HG03571 (cell line): ENCODE measurements around the gene LCN15.
A peak's percentile ranks its signal among the peaks of the same experiment; 100 is the strongest.
"Not testable (repeated sequence)": the region's sequence is repeated elsewhere in the genome, so short reads cannot be mapped to it uniquely, and the experiment has no call there.

ENCODE experiments used
- ATAC-seq: cut with Tn5 transposase; IDR thresholded peaks from one replicate; pipeline ENCODE4 v1.9.1; 2021; ENCODE audit not compliant: unreplicated experiment

The LCN15 gene

DNA sequence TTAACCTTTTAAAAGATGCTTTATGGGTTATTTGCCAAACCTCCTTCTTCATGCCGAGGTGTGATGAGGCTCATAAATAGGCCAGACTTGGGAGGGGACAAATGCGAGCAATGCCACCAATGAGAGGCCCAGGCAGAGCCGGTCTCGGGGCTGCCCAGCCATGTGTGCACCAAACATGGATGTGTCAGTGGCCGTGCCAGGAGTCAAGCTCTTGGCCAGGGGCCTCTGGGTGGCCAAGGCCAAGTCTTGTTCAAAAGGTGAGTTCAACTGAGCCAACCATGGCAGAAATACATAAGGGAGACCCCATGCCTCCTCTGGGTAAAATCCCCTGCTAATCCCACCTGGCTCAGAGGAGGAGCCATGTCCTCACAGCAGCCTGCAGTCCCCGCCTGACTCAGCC, 10.9 kb upstream of the LCN15 start:
- ATAC-seq = no peak

DNA sequence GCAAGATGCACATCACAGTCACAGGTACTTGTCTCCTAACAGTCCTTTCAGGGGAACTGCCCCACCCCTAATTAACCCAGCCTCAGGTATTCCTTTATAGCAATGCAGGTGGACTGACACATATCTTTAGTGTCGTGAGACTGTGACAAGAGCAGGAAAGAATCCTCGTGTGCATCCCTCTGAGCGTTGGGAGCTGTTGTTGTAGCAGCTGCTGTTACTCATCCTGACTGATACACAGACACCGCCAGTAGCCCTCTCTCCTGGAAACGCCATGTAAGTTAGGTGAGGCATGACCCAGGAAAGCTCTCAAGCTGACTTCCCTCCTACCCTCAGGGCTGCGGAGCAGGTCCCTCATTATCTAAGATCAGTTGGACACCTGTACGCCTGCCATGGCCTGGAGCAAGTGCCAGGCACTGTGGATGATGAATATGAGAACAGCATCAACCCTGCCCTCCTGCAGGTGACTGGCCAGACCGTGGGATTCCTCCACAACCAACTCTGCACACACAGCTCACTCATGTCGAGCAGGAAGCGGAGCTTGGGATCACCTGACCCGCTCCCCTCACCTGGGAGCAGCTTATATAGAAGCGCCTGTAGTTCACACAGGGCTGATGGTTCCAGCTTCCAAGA, 10.2 kb upstream of the LCN15 start:
- ATAC-seq = no peak

DNA sequence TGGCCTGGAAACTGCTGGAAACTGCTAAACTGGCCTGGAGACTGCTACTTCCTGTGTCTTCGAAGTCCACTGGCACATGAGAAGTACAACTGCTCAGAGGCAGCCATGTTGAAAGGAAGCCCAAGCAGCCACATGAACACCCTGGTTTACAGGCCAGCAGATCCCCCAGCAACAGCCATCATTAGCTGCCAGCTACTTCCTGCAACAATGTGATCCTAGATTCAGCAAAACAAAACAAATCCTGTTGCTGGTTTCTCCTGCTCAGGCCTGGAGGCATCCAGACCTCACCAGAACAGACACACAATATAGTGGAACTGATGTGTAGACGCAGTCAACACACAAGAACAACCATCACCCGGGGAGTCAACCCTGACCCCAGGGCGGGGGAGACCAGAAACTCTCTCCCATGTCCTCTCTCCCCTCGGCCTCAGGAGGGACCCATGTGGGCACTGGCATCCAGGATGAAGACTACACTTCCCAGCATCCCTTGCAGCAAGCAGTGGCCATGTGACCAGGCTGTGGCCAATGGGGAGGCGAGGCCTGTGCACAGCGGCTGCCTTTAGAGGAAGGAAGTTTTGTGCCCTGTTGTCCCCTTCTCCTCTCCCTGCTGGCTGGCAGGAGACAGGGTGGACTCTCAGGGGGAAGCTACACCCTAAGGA, 9.2 kb upstream of the LCN15 start:
- ATAC-seq = no peak

DNA sequence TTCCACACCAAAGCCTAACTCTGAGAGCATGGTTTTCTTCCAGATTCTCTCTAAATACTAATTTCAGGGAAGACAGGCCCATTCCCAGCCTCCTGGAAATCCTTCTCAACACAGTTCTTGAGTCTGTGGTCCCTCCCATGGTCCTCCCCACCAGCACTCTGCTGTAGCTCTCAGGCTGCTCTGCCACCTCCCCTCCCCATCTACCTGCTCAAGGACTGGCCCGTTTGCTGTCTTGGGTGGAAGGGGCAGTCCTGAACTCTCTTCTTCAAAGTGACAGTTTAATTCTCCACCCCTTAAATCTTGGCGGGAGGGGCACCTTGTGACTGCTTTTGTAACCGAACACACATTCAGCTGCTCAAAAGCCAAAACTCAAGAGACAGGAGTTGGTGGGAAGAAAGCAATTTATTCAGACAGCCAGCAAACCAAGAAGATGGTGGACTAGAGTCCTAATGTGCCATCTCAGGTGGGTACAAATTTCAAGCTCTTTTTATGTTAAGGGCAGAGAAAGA, 7.6 kb upstream of the LCN15 start:
- no peak for ATAC-seq

DNA sequence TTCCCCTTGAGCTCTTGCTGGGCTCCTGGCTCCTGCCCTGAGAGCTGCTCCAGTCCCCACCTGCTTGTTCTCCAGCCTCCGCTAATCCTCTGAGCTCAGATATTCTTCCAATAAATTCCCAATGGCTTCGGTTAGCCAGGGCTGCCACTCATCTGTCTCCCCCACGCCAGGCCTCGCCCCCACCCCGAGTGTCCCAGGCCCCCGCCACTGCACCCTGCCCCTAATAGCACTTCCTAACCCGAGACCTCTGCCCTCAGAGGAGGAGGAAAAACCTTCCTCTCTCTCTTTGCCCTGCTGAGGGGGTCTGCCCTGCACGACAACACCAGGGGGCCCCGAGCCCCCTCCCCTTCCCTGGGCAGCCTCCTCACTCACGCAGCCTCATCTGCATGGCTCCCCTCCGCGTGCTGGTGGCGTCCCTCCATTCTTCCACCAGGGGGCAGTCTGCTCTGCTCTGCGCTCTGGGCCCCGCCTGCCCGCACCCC, 5.4 kb upstream of the LCN15 start:
- no peak for ATAC-seq

DNA sequence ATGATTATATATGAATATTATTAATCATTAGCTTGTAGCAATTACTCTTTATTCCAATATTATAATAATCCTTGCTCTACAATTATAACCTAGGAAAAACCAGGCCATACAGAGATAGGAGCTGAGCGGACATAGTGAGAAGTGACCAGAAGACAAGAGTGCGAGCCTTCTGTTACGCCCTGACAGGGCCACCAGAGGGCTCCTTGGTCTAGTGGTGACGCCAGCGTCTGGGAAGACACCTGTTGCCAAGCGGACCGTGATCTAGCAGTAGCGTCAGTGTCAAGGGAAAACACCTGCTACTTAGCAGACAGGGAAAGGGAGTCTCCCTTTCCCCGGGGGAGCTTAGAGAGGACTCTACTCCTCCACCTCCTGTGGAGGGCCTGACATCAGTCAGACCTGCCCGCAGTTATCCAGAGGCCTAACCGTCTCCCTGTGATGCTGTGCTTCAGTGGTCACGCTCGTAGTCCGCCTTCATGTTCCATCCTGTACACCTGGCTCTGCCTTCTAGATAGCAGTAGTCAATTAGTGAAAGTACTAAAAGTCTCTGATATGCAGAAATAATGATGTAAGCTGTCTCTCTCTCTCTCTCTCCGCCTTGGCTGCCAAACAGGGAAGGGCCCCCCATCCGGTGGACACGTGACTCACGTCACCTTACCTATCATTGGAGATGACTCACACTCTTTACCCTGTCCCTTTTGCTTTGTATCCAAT, 2.2 kb upstream of the LCN15 start:
- ATAC-seq = not testable (repeated sequence)

DNA sequence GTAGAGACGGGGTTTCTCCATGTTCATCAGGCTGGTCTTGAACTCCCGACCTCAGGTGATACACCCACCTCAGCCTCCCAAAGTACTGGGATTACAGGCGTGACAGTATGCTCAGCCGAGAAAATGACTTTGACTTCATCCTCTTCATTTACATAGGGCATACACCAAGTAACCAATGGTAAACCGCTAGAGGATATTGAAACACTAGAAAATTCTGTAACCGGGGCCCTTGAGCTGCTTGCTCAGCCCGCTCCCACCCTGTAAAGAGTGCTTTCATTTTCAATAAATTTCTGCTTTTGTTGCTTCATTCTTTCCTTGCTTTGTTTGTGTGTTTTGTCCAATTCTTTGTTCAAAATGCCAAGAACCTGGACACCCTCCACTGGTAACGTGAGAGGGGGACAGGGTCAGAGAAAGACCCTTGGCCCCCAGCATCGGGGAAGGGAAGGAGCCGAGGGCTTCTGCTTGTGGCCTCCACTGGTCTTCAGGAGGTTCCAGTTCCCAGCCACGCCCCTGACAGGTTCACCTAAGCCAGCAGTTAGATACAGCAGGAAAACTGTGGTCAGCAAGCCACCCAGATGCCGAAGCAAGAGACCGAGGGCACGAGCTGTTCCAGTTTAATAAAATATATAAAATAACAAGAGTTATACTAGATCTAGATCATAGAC, 1.6 kb upstream of the LCN15 start:
- peak; percentile 54 for ATAC-seq

DNA sequence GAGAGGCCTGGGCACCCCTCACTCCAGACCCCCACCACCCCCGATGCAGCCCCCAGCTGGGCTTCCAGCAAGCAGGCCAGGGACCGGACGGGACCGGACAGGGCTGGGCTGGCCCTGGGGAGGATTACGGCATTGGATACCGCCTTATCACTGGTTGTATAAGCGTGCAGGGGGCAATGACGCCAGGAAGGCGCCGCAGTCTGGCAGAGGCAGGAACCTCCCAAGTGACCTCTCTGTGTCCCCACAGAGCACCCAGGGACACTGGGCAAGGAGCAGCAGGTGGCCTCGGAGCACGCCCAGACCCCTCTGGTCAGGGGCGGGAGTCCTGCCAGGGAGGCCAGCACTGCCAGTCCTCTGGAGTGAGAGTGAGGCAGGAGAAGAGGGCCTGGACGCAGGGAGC, 723 bp upstream of the LCN15 start:
- no peak for ATAC-seq

DNA sequence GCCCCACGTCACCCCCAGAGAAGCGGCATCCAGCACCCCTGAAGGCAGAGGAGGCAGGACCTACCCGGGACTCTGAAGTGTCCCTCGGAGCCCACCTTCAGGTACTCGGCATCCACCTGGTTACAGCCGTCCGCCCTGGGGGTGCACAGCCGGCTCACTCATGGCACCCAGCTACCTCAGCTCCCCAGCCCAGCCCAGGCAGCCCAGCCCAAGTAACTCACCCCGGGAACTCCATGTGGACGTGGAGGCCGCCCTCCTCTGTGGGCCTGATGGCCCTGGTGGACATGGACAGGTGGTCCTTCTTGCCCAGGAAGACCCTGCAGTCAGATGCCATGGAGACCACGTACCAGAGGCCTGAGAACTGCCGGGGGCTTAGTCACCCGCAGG, 676 bp downstream of the LCN15 start:
- no peak for ATAC-seq

DNA sequence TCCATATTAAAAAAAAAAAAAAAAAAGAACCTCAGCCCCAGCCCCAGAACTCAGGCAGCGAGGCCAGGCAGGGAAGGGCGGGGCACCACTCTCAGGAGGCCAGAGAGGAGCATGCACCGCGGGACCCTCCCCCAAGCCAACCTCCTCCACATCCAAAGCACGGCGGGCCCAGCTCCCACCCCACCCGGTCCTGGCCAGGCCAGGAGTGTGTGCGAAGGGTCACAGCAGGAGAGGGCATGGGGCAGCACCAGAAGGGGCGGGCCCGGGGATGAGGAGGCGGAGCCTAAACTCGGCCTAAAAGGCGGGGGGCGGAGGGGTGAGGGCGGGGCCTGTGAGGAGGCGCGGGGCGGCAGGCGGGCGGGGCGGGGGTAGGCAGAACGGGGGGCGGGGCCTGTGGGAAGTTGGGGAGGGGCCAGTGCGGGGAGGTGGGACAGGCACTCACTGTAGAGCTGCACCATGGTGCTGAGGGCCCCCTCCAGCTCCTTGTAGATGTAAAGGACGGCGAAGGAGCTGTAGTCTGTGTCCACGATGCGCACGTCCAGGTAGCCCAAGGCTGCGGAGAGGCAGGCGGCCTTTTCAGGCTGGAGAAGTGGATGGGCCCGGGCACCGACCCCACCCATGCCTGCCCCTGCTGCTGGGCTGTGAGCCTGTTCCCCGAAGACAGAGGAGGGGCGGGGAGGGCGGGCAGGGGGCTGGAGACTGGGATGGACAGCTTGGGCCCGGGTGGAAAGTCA, 1.2 kb downstream of the LCN15 start:
- ATAC-seq = no peak

DNA sequence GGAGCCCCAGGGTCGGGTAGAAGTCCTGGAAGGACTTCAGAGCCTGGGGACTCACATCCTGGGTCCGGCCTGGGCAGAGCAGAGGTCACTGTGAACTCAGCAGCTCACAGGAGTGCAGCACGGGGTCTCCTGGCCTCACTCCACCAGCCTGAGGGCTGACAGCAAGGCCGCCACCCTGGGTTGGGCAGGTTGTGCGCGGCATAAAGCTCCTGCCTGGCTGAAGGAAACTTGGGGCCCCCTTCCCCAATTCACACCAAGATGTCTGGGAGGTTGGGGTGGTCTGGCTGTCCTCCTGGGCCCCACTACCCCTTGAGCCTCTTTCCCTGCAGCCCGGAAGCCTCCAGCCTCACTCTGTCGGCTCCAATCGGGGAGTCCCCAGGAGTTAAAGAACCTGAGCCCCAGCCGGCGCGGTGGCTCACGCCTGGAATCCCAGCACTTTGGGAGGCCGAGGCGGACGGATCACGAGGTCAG, 2.1 kb downstream of the LCN15 start:
- no peak for ATAC-seq

DNA sequence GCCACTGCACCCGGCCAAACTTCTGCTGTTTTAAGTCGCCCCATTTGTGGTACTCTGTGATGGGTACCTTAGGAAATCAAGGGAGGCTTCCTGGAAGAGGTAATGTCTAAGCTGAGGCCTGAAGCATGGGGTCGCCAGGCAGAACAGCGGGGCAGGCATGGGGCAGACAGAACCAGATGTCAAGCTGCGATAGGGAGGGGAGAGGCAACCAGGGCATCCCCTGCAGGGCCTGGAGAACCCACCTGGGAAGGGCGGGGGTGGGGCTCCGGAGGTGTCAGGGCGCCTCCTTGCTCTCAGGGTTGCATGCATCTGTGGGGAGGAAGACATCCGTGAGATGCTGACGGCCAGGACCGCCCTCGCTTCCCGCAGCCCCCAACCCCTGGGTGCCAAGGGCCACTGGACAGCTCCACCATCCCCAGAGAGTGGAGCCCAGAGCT, 2.8 kb downstream of the LCN15 start:
- no peak for ATAC-seq

DNA sequence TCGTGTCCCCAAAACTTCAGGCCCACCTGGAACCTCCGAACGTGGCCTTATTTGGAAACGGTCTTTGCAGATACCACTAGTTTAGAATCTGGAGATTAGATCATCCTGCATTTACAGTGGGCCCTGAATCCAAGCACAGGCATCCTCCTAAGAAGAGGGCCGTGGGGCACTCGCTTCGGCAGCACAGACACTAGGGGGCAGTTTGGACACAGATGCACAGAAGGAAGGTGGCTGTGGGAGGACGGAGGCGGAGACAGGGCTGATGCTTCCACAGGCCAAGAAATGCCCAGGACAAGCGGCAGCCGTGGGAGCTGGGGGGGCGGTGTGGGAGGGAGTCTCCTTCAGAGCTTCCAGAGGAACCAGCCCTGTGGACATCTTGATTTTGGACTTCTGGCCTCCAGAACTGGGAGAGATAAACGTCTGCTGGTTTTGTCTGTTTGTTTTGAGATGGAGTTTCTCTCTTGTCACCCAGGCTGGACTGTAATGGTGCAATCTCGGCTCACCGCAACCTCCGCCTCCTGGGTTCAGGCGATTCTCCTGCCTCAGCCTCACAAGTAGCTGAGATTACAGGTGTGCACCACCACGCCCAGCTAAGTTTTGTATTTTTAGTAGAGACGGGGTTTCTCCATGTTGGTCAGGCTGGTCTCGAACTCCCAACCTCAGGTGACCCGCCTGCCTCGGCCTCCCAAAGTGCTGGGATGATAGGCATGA, 3.3 kb downstream of the LCN15 start:
- ATAC-seq = not testable (repeated sequence)

DNA sequence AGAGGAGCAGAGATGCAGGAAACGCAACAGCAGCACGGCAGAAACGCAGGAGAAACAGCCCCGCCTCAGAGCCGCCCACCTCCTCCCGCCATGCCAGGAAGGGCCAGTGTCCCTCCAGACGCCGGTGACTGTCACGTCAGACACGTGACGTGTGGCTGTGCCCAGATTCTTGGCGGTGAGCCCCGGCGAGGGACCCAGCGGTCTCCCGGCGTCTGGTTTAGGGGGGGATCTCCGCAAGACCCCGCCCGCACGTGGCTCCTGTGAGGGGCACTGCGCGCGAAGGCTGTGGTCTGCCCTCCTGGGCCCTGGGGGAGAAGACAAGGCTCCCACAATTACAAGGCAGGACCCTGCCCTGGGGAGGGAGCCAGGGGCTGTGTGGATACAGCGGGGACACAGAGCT, 3.9 kb downstream of the LCN15 start:
- no peak for ATAC-seq

DNA sequence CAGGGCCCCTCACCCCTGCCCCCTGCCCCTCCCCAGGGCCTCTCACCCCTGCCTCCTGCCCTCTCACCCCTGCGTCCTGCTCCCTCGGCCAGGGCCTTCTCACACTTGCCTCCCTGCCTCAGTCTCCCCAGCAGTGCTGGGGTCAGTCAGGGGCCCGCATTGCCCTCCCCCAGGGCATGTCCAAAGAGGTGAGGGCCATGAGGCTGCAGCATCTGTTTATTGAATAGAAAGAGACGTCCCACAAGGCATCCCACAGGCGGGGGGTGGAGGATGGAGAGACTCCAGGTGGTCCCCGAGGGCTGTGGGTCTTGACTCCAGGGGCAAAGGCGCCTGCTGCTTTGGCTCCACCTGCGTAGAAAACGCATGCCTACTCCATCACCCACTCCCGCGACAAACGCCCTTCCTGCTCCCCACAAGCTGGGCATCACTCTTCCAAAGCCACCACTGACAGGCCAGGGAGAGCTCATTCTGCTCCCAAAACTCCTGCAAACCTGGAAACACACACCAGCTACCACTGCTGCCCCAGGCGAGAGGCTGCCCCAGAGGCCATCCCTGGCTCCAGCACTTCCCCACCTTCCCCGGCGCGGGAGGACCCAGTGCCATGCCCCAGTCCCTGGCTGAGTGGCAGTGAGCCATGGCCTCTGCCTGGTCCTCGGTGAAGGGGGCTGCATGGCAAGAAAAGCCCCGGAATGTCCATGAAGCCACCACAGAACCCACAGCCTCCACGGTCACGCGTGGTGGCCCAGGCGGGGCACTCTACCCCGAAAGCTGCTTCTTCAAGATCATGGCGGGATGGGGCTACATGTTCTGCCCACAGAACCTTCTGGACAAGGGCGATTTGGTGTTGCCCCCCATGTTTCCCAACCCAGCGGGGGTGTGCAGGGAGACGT, 4.6 kb downstream of the LCN15 start:
- ATAC-seq = no peak

DNA sequence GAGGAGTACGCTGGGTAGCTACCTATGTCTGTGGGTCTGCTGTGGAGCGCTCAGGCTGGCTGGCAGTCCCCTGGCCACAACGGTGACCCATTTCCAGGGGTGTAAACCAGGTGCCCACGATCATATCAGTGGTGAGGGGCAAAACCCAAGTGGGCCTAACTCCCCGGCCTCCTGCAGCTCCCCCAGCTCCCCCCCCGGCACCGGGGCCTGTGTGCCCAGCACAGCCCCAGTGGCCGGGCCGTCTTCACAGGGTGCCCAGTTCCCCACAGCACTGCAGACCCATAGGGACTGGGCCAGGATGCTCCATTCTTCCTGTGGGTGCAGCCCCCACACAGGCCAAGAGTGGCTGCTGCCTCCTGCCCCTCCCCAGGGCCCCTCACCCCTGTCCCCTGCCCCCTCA, 5.3 kb downstream of the LCN15 start:
- no peak for ATAC-seq

DNA sequence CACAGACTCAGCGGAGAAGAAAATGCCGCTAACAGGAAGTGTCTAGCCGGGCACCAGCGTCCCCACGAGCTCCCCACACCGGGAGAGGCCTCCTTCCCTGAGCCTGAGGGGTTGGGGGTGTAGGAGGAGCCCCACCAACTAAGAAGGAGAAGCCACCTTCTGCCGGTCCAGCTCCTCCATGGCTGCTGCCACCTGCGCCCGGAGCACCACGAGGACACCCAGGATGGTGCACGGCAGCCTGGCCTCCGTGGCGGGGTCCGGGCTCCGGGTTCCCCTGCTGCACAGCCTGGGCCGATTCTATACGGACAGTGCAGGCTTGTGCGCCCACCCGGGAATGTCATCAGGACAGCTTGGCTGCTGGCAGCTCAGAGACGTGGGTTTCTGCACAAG, 6.6 kb downstream of the LCN15 start:
- ATAC-seq = no peak

DNA sequence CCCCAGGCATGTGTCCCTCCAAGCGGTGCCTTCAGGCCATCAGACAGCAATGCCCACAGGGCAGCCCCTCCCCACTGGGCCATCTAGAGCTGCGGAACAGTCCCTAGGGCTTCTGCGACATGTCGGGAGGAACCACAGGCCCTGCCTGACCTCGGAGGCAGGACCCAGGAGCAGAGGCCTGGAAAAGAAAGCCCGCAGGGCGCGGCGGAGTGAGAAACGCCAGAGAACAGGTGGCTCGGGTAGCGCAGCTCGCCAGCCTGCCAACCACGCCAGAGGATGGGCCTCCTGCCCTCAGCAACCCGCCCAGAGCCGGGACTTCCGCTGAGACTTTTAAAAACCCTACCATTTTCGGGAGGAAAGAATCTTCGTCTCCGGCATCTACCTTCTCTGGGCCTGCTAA, 7.0 kb downstream of the LCN15 start:
- ATAC-seq = no peak

DNA sequence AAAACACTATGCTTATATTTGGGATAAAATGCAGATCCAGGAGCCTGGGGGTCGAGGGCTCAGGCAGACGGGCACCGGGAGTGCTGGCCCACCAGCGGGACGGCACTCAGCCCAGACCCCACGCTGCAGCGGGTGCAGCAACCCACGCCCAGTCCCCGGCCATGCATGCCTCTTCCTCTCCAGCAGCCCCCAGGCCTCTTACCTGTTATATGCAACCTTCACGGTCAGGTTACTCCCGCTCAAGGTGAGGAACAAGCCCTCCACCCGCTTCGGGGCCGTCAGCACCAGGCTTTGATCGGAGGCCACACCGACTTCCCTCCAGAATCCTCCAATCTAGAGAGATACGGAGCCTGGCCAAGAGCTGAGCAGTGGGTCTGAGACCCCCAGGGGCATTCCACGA, 7.5 kb downstream of the LCN15 start:
- no peak for ATAC-seq
